ENCODE measurements around the gene TEX22.
A peak's percentile ranks its signal among the peaks of the same experiment; 100 is the strongest.

Gene TEX22

GRCh38 chr14:105426416-105427130, 28.2 kb downstream of the TEX22 start:
- DNase-seq, result no peak
- intact Hi-C loops (cut with DNase I), result no loop called here

GRCh38 chr14:105427412-105427811, 29.1 kb downstream of the TEX22 start:
- intact Hi-C loops (cut with DNase I), result no loop called here
- DNase-seq, result no peak

GRCh38 chr14:105427936-105428485, 29.7 kb downstream of the TEX22 start:
- intact Hi-C loops (cut with DNase I), result no loop called here
- DNase-seq, result no peak

- DNase-seq, result no peak
- intact Hi-C loops (cut with DNase I), result no loop called here
Measured at GRCh38 chr14:105430042-105430441, 31.7 kb downstream of the TEX22 start.

GRCh38 chr14:105430565-105430964, 32.2 kb downstream of the TEX22 start:
- intact Hi-C loops (cut with DNase I), result no loop called here
- no peak for DNase-seq

DNA sequence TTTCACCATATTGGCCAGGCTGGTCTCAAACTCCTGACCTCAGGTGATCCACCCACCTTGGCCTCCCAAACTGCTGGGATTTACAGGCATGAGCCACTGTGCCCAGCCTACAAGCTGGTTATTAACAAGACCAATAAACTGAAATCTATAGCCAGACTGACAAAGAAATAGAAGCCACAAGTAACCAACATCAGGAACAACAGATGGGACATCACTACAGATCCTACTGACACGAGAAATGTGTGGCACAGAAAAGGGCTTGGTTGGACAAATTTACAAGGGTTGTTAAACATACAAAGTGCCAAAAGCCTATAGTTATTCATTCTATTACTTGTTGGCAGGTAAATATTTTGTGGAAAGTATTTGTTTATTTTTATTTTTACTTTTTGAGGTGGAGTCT, 32.9 kb downstream of the TEX22 start:
- intact Hi-C loops (cut with DNase I), result no loop called here
- no peak for DNase-seq

- intact Hi-C loops (cut with DNase I), result no loop called here
Measured at GRCh38 chr14:105432657-105433056, 34.3 kb downstream of the TEX22 start.

DNA sequence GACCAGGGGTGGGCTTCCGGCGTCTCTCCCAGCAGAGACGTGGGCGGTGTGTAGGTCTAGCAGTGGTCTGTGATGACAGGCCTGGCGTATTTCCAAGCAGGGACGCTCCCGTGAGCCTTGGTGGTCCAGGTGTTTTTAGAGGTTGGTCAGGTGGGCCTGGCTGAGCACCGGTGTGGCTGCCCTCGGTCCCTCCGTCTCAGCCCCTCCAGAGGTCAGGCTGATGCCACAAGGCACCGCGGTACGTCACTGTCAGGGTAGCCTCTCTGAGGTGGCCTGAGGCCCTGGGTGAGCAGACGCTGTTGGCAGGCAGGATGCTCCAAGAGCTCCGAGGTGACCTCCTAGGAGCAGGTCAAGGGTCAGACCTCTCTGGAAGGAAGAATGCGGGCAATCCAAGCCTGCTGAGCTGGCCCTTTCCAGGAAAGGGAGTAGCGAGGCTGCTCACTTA, 34.8 kb downstream of the TEX22 start:
- intact Hi-C loops (cut with DNase I), result no loop called here
- DNase-seq, result no peak

More at GRCh38 chr14:105432657-105433056, 34.3 kb downstream of the TEX22 start:
- DNase-seq, result no peak

DNA sequence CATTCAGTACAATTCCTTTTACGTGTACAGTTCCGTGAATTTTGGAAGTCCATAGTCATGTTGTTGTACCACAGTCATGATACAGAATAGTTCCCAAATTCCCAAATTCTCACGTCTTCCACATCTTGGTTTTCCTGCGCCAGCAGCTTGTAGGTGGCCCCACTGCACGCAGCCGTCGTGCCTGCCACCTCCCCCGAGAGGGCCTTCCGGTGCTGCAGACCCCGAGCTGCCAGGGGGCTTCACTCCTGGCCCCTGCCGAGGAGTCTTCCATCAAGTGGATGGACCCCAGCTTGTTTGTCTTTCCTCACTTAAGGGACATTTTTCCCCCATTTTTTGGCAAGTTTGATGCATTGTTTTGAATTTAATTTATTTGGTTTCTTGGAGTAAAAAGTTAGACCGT, 38.1 kb downstream of the TEX22 start:
- DNase-seq, result no peak
- intact Hi-C loops (cut with DNase I), result no loop called here

GRCh38 chr14:105436891-105437722, 38.8 kb downstream of the TEX22 start:
- intact Hi-C loops (cut with DNase I), result no loop called here

DNA sequence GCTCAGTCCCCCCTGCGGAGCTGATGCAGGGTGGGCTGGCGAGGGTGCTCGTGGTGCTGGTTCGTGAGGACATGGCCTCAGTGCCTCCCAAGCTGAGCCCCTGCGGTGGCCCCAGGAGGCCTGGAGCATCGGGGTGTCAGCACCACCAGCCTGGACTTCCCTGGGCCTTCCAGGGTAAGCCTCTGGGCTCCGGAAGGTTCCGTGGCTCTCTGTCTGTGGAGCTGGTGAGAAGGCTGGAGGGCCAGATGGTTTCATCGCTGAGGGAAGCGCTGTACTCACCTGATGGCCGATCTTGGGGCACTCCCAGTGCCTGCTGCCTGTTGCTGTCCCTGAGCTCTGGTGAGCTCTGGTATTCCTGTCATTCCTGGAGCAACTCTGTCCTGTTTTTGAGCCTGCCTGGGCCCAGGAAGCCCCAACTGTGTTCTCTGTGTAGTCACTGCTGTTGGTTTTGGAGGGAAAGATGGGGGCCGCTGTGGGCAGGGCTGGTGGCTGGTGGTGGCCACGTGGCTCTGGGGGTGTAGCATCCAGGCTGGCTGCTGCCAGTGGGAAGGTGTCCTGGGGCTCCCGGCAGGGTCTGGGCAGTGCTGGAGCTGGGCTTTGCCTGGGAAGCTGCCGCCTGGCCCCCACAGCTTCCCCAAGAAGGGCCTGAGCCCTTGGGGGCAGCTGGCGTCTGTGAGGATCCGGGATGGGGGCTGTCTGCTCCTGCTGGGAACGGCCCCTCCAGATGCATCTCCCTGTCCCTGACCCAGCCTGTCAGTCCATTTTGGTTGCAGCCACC, 39.6 kb downstream of the TEX22 start:
- DNase-seq, result no peak
- intact Hi-C loops (cut with DNase I), result no loop called here

More at GRCh38 chr14:105436891-105437722, 38.8 kb downstream of the TEX22 start:
- no peak for DNase-seq

- no peak for DNase-seq
- intact Hi-C loops (cut with DNase I), result no loop called here
Measured at GRCh38 chr14:105439179-105439578, 40.8 kb downstream of the TEX22 start.

GRCh38 chr14:105439710-105440553, 41.6 kb downstream of the TEX22 start:
- DNase-seq, result no peak
- intact Hi-C loops (cut with DNase I), result no loop called here

- intact Hi-C loops (cut with DNase I), result no loop called here
- DNase-seq, result no peak
Measured at GRCh38 chr14:105440554-105440900, 42.2 kb downstream of the TEX22 start.

GRCh38 chr14:105440992-105441391, 42.7 kb downstream of the TEX22 start:
- intact Hi-C loops (cut with DNase I), result no loop called here
- DNase-seq, result no peak

- DNase-seq, result peak in 34 of 42 donors; percentile 30 to 84 (median 58)
- intact Hi-C loops (cut with DNase I), result no loop called here
Measured at GRCh38 chr14:105442125-105442524, 43.8 kb downstream of the TEX22 start.

GRCh38 chr14:105442834-105443233, 44.5 kb downstream of the TEX22 start:
- intact Hi-C loops (cut with DNase I), result no loop called here
- DNase-seq, result no peak

DNA sequence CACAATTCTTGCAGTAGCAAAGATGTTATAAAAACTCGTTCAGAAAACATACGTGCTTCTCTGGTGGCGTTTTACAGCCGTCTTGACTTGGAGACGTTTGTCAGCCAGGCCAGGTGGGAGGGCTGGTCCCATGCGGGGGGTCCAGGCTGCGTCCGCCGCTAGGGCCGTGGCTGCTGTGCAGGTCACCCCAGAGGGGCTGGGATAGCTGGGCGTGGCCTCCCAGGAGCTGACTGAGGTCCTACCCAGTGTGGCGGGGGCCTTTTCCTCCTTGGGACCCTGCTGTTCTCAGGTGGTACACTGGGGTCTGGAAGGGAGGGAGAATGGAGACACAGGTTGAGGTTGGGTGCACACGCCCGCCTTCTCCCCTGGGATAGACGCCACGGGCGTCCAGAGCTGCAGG, 46.5 kb downstream of the TEX22 start:
- intact Hi-C loops (cut with DNase I), result no loop called here
- DNase-seq, result no peak

- intact Hi-C loops (cut with DNase I), result no loop called here
Measured at GRCh38 chr14:105445290-105445689, 47.0 kb downstream of the TEX22 start.

More at GRCh38 chr14:105445290-105445689, 47.0 kb downstream of the TEX22 start:
- DNase-seq, result no peak

Measured in head of caudate nucleus (tissue), 42 donors.